Endodermal cell (in vitro differentiated cells): ENCODE data around the gene CAMTA1. TPM values are rescaled to one million over a fixed set of nuclear protein-coding genes. Genes with fewer than 3 reads are reported as not detected.

Experiments
- DNase-seq: peaks from one replicate; pipeline ENCODE4 v3.0.0-alpha.2; 2017
- H3K27ac ChIP-seq: 2 replicates; pipeline ENCODE4 v1.5.1; 2013; ENCODE audit warnings: mild to moderate bottlenecking, low read depth, low read length, moderate library complexity
- H3K27me3 ChIP-seq: 2 replicates; pipeline ENCODE4 v1.6.1; 2013; ENCODE audit warnings: mild to moderate bottlenecking, low read length, moderate library complexity; ENCODE audit not compliant: insufficient read depth, control insufficient read depth, poor library complexity, severe bottlenecking
- H3K36me3 ChIP-seq: 2 replicates; pipeline ENCODE4 v1.7.0; 2013; ENCODE audit warnings: mild to moderate bottlenecking, low read length, moderate library complexity; ENCODE audit not compliant: control insufficient read depth, insufficient read depth
- H3K4me1 ChIP-seq: one replicate; pipeline ENCODE4 v1.7.0; 2013; ENCODE audit warnings: low read length; ENCODE audit not compliant: control insufficient read depth, insufficient read depth
- H3K4me3 ChIP-seq: 2 replicates; pipeline ENCODE4 v1.5.1; 2013; ENCODE audit warnings: mild to moderate bottlenecking, low read length, moderate library complexity
- H3K9ac ChIP-seq: 2 replicates; pipeline ENCODE4 v1.6.1; 2013; ENCODE audit warnings: mild to moderate bottlenecking, low read length, moderate library complexity; ENCODE audit not compliant: poor library complexity, severe bottlenecking; ENCODE audit errors: extremely low read depth
- H3K9me3 ChIP-seq: 2 replicates; pipeline ENCODE4 v1.6.1; 2013; ENCODE audit warnings: mild to moderate bottlenecking, low read length, moderate library complexity; ENCODE audit not compliant: control insufficient read depth
- H3K27ac Mint-ChIP-seq: 2 replicates; pipeline ENCODE4 v1.8.0; 2020; ENCODE audit warnings: mixed read lengths
- H3K27me3 Mint-ChIP-seq: 2 replicates; pipeline ENCODE4 v1.8.0; 2021; ENCODE audit warnings: mild to moderate bottlenecking, mixed read lengths; ENCODE audit not compliant: insufficient read depth
- H3K36me3 Mint-ChIP-seq: 2 replicates; pipeline ENCODE4 v1.8.0; 2020; ENCODE audit warnings: low read depth, mixed read lengths
- H3K4me1 Mint-ChIP-seq: 2 replicates; pipeline ENCODE4 v1.8.0; 2020; ENCODE audit warnings: mixed read lengths
- H3K4me3 Mint-ChIP-seq: 2 replicates; pipeline ENCODE4 v1.8.0; 2020; ENCODE audit warnings: mild to moderate bottlenecking, moderate library complexity, mixed read lengths
- H3K9me3 Mint-ChIP-seq: 2 replicates; pipeline ENCODE4 v1.8.0; 2020; ENCODE audit warnings: mild to moderate bottlenecking, mixed read lengths
- WGBS, 2 experiments: methylation state at CpG; one replicate each; pipeline versions ENCODE4 v1.1.5 to v1.1.7; 2013; ENCODE audit warnings: missing lambda C conversion rate in 2 of 2, mixed read lengths in 1 of 2; ENCODE audit not compliant: insufficient coverage in 1 of 2, insufficient read length in 1 of 2; 5-methylcytosine and 5-hydroxymethylcytosine counted together
- total RNA-seq, 2 donors: library from RNA; stranded (reverse); fragmentation: NEBNext Ultra II Directional in 1 of 2; extraction: Animal tissue kit (Norgen Biotek cat#: 25700) in 1 of 2; gene quantifications; 2 replicates in 1 of 2; 3 replicates in 1 of 2; pipeline ENCODE4 v1.2.1, GENCODE V29; 2021
- TF ChIP-seq, protein P1 (sequence below): fragments of 200-600 bp; sonication (generic); conservative IDR thresholded peaks from 2 replicates; pipeline ENCODE4 v1.5.0; 2021; ENCODE audit warnings: antibody characterized with exemption, mild to moderate bottlenecking

CAMTA1 gene
- total RNA-seq, 2 donors from 2014 or later, result 123 to 137 TPM

DNA sequence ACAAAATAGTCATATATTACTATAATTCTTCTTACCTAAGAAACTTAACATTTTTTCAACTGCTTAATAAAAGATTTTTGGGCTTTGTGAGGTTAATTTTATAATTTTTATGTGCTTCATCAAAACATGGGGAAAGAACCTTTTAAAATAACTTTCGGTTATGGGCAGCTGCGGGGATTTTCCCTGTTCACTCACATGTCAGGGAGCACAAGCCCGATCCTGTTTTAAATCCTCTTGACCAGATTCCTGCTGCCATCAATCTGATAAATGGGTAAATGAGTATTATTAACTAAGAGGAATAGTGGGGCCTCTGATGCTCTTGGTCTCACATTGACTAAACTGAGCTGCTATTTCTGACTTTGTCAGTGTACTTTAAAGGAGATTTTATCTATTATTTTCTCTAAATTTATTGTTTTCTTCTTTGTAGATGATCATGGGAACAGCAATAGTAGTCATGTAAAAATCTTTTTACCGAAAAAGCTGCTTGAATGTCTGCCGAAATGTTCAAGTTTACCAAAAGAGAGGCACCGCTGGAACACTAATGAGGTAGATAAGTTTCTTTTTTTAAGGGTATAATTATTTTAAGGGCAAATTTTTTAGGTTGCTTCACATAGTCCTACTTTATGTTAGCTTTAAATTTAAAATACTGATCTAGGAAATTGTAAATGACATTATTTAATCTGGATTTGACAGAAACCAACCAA, 39.6 kb downstream of the CAMTA1 start:
- 91 to 92% methylated on average over 2 to 6 of the region's 6 CpGs for WGBS, 2 experiments
- Mint-ChIP-seq H3K27ac (no peak overlapping the region), H3K4me1 (peaks cover 5% of the 10 kb centered on the region)

DNA sequence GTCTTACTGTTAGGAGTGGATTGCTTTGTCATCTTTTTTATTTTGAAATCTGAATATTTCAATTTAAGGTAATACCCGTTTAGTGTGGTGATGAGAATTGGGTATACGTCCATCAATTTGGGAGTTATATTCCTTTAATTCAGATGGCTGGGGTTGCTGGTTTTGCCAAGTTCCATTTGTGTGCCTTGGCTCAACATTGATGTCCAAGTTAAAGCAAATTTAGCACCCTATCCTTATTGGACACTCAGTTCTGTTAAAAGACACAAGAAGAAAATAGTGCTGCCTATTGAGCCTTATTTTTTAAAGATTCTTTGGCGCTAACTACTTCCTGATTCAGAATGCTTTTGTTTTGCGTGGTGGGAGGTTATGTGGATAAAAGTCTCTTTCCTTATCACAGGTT, 40.6 kb downstream of the CAMTA1 start:
- H3K4me1 ChIP-seq, result no peaks in the 10 kb centered on the region
- Mint-ChIP-seq H3K4me1 (peaks cover 5% of the 10 kb centered on the region), H3K4me3 (no peak overlapping the region), H3K9me3 (peaks cover 2% of the 10 kb centered on the region), H3K27ac (peak overlapping the region; percentile 31), H3K27me3 (no peaks in the 10 kb centered on the region), H3K36me3 (peaks cover 29% of the 10 kb centered on the region)
- no peak overlapping the region for H3K27ac ChIP-seq
- 91 to 94% methylated on average over 3 to 4 of the region's 4 CpGs for WGBS, 2 experiments
- no peak overlapping the region for H3K4me3 ChIP-seq
- peaks cover 33% of the 10 kb centered on the region for H3K36me3 ChIP-seq
- H3K9ac ChIP-seq, result no peak overlapping the region
- no peak for DNase-seq
- TF ChIP-seq, protein P1, sequence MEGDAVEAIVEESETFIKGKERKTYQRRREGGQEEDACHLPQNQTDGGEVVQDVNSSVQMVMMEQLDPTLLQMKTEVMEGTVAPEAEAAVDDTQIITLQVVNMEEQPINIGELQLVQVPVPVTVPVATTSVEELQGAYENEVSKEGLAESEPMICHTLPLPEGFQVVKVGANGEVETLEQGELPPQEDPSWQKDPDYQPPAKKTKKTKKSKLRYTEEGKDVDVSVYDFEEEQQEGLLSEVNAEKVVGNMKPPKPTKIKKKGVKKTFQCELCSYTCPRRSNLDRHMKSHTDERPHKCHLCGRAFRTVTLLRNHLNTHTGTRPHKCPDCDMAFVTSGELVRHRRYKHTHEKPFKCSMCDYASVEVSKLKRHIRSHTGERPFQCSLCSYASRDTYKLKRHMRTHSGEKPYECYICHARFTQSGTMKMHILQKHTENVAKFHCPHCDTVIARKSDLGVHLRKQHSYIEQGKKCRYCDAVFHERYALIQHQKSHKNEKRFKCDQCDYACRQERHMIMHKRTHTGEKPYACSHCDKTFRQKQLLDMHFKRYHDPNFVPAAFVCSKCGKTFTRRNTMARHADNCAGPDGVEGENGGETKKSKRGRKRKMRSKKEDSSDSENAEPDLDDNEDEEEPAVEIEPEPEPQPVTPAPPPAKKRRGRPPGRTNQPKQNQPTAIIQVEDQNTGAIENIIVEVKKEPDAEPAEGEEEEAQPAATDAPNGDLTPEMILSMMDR, result no peak
- H3K9me3 ChIP-seq, result no peaks in the 10 kb centered on the region
- H3K27me3 ChIP-seq, result no peaks in the 10 kb centered on the region

More for the DNA sequence above, 39.6 kb downstream of the CAMTA1 start:
- no peaks in the 10 kb centered on the region for H3K9me3 ChIP-seq
- Mint-ChIP-seq H3K36me3 (peaks cover 26% of the 10 kb centered on the region), H3K9me3 (peaks cover 2% of the 10 kb centered on the region), H3K27me3 (no peaks in the 10 kb centered on the region), H3K4me3 (no peak overlapping the region)
- TF ChIP-seq, protein P1, result no peak
- peaks cover 33% of the 10 kb centered on the region for H3K36me3 ChIP-seq
- no peak overlapping the region for H3K4me3 ChIP-seq
- no peak overlapping the region for H3K27ac ChIP-seq
- DNase-seq, result no peak
- H3K9ac ChIP-seq, result no peak overlapping the region
- no peaks in the 10 kb centered on the region for H3K27me3 ChIP-seq
- H3K4me1 ChIP-seq, result no peaks in the 10 kb centered on the region

DNA sequence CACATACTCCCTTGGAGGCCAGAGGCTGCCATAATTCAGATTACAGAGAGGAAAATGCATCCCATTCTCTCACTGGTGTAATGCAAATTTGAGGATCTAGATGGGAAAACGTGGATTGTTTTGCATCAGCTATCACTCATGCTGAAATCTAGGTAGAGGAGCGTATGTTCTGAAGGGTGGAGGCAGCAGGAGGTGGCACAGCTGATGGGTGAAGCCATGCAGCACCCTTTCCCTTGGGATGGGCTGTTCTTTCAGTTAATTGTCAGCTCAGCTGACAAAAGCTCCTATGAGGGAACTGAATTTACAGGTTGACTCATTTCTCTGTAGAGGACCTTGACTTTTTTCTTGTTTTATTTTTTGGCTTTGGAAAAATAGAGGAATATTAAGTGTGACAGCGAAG, 41.8 kb downstream of the CAMTA1 start:
- H3K27ac Mint-ChIP-seq, result no peak overlapping the region
- 88 to 97% methylated on average over 3 of the region's 3 CpGs for WGBS, 2 experiments
- peaks cover 5% of the 10 kb centered on the region for H3K4me1 Mint-ChIP-seq

More for the DNA sequence above, 41.8 kb downstream of the CAMTA1 start:
- Mint-ChIP-seq H3K27me3 (no peaks in the 10 kb centered on the region), H3K4me3 (no peak overlapping the region), H3K36me3 (peaks cover 29% of the 10 kb centered on the region), H3K9me3 (peaks cover 2% of the 10 kb centered on the region)
- DNase-seq, result no peak
- Histone ChIP-seq H3K9ac (no peak overlapping the region), H3K4me1 (no peaks in the 10 kb centered on the region), H3K27me3 (no peaks in the 10 kb centered on the region), H3K9me3 (no peaks in the 10 kb centered on the region), H3K36me3 (peaks cover 33% of the 10 kb centered on the region), H3K4me3 (no peak overlapping the region), H3K27ac (no peak overlapping the region)
- TF ChIP-seq, protein P1, result no peak
